Measurements from ENCODE around the gene GLB1L.

Gene GLB1L

DNA sequence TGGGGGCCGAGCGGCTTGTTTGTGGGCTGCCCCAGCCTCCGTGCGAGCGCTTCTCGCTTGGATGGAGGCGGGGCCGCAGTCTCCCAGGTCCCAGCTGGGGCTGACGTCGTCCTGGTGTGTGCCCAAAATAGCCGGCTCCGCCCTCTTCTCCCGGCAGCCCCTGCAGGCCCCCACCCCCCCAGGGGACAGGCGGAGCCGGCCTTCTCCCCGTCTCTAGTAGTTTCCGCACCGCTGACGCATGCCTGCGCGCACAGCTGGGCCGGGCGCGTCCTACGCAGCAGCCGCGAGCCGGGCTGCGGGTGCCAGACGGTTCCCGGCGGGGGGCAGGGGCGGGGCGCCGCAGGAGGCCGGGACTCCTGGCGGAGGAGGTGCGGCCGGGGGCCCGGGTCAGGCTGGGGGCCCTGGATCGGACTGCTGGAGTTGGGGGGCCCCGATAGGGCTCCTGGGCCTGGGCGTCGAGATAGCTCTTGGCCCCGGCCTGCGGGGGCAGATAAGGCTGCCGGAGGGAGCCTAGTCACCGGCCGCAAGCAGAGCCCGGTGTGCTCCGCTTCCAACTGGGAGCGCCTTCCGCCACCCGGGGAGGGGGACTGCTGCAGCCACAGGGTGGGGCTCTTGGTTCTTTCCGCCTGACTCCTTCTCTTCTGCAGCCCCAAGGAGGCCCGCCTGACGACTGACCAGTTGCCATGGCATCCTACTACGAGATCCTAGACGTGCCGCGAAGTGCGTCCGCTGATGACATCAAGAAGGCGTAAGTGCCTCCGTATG is 34.1 kb upstream of the GLB1L start, which contains the start of gene DNAJB2:
Gene DNAJB2 (plus strand): TSS at position 216 of the 765 bp plus-strand sequence. CDS start 468 bp downstream, at position 684.
- TF ChIP-seq, protein P1, sequence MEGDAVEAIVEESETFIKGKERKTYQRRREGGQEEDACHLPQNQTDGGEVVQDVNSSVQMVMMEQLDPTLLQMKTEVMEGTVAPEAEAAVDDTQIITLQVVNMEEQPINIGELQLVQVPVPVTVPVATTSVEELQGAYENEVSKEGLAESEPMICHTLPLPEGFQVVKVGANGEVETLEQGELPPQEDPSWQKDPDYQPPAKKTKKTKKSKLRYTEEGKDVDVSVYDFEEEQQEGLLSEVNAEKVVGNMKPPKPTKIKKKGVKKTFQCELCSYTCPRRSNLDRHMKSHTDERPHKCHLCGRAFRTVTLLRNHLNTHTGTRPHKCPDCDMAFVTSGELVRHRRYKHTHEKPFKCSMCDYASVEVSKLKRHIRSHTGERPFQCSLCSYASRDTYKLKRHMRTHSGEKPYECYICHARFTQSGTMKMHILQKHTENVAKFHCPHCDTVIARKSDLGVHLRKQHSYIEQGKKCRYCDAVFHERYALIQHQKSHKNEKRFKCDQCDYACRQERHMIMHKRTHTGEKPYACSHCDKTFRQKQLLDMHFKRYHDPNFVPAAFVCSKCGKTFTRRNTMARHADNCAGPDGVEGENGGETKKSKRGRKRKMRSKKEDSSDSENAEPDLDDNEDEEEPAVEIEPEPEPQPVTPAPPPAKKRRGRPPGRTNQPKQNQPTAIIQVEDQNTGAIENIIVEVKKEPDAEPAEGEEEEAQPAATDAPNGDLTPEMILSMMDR (IDR thresholded peaks at IDR 0.05; ENCODE audit: low read depth, low read length) = no peak
- peak within 1 kb of the TSS; percentile 61 for H3K4me3 ChIP-seq (ENCODE audit: low read depth, low read length)

DNA sequence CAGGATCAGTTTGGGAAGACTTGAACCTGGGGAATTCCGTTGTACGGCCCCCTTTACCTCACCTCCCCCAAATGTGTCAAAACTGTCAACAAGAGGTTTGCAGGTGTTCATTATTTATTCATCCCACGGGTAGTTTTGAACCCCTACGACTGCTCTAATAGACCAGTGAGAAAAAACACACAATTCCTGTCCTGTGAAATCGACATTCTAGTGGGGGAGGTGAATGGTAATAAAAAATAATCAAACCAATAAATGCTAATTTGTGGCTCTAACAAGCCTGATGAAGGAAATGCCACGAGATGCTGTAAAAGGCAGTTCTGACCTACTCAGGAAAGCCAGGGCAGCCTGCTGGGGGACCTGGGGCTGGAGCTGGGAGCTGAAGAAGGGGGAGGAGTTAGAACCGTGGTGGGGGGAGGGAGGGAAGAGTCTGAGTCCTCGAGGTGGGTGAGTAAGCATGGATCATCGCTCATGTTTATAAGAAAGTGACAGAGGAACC is 33.5 kb upstream of the GLB1L start:
- TF ChIP-seq, protein P1 (IDR thresholded peaks at IDR 0.05; ENCODE audit: low read depth, low read length) = no peak
- no peak overlapping the region for H3K4me3 ChIP-seq (ENCODE audit: low read depth, low read length)

DNA sequence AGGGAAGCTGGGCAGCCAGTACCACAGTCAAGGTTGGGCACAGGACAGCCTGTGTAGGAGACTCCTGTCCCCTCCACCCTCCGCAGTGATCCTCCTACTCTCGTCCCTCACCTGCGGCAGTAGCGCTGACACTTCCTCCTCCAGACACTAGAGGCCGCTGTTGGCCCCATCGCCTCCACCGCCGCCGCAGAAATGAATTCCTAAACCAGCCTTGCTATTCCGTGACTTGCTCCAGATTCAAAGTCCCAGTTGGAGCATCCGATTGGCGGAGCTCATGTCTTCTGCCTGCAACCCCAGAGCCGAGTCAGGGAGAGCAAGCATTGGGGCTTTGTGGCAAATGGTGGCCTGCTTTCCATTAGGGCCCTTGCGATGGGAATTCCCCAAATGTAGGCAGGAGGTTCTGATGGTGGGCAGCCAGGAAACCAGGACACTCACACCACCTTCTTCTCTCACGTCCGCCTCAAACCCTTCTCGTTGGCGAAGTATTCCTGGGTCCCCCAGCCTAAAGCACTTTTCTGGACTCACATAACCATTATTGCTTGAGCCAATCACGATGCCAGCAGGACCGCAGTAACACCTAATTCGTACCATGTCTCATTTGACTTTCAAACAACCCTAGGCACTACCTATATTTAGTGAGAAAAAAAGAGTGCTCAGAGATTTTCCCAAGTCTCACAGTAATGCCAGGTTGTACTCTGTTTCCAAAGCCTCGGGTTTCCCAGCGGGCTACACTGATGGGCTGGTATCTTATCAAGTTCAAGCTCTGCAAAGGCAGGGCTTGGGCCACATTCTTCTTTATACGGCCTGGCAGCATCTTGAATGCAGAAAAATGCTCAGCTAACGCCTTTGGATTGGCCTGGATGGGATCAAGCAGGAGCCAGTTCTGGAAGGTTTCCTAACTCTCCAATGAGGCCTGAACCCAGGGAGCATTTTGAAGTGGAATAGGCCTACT is 32.7 kb upstream of the GLB1L start:
- TF ChIP-seq, protein P1 (IDR thresholded peaks at IDR 0.05; ENCODE audit: low read depth, low read length) = peak; percentile 98
- H3K4me3 ChIP-seq (ENCODE audit: low read depth, low read length) = no peak overlapping the region

DNA sequence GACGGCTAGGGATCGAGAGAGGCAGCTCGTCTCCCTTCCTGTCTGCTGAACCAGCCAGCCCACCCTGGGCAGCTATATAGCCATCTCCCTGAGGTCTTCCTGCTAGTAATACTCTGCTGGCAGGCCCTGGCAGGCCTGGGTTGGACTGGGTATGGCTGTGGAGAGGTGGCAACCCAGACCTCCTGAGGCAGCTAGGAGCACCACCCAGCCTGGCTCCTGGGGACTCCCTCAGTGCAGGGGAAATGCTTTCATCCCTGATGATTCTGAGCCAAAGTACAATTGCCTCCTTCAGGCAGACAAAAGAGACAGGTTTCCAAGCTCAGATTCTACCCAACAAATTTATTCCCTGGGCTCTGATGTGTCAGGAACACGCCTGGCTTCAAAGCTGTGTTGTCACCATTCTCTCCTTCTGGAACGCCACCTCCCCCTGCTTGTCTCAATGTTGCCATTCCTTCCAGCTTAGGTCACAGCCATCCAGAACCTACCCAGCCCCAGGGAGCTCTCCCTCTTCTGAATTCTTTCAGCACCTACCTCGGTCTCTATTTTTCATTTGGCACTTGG is 29.2 kb upstream of the GLB1L start:
- TF ChIP-seq, protein P1 (IDR thresholded peaks at IDR 0.05; ENCODE audit: low read depth, low read length) = no peak
- H3K4me3 ChIP-seq (ENCODE audit: low read depth, low read length) = peak overlapping the region; percentile 1; the same call in 1 of the 2 replicates

DNA sequence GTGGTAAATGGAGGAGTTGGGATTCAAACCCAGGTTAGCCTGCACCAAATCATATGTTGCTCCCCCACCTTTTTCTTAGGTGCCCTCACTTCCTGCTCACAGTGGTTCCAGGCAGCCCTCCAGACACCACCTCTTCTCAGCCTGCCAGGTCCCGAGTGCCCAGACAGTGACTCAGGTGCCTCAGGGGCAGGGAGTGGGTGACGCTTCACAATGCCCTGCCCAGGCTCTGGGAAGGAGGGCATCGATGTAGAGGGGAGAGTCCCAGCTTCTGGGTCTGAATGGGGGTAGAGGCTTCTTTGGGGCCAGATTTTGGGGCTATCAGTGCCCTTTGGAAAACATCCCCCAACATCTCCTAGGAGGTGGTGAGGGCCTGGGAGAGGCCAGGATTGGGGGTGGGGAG is 28.7 kb upstream of the GLB1L start:
- no peak overlapping the region for H3K4me3 ChIP-seq (ENCODE audit: low read depth, low read length)
- TF ChIP-seq, protein P1 (IDR thresholded peaks at IDR 0.05; ENCODE audit: low read depth, low read length) = no peak

DNA sequence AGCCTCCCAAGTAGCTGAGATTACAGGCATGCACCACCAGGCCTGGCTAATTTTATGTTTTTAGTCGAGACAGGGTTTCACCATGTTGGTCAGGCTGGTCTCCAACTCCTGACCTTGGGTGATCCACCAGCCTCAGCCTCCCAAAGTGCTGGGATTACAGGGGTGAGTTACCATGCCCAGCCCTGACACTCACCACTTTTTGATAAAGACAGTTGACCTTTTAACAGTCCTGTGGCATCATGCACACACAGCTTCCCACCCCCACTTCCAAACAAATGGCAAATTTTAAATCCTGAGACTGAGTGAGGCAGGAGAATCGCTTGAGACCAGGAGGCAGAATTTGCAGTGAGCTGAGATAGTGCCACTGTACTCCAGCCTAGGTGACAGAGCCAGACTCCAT is 27.8 kb upstream of the GLB1L start:
- TF ChIP-seq, protein P1 (IDR thresholded peaks at IDR 0.05; ENCODE audit: low read depth, low read length) = no peak
- H3K4me3 ChIP-seq (ENCODE audit: low read depth, low read length) = no peak overlapping the region
